ENCODE measurements around the gene NXPH1. TPM values are rescaled to one million over a fixed set of nuclear protein-coding genes. Genes with fewer than 3 reads are reported as not detected.

The NXPH1 gene
- total RNA-seq, 1 donor from 2014 or later = 41.6 TPM

DNA sequence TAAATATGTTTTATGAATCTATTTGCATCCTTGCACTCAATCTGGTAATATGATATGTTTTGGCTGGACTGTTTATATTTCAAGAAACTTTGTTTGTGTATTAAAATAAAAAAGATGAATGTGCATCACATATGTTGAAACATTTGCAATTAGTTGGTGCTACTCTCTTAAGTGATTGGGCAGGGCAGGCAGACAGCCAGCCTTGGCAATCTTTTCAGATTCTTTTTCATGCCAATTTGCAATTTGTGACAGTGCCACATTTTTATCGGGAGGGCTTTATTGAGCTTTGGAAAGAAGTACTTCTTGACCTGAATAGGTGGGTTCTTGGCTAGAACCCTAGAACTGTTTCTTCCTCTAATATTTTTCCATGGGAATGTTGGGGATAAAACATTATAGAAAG is 152.2 kb downstream of the NXPH1 start:
- DNase-seq (ENCODE audit: low spot score in 2 of 2) (no peak), FAIRE-seq (no peak)

DNA sequence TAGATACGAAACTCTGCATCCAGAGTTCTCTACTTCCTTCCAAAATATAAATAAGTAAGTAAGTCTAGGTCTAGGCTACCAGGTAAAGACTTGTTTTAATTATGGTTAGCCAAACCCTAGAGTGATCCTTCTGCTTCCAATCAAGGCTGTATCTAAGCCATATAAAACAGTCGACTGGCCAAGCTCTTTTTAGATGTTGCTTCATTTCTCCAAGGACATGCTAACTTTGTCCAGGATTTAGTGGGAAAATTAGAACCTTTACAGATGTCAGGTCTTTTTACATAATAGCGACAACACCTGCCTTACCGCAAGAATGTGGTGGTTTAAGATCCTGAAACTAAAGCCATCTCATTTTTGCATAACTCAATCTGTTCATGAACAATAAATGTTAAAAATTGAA is 156.8 kb downstream of the NXPH1 start:
- no peak for FAIRE-seq
- DNase-seq (ENCODE audit: low spot score in 2 of 2) = no peak

DNA sequence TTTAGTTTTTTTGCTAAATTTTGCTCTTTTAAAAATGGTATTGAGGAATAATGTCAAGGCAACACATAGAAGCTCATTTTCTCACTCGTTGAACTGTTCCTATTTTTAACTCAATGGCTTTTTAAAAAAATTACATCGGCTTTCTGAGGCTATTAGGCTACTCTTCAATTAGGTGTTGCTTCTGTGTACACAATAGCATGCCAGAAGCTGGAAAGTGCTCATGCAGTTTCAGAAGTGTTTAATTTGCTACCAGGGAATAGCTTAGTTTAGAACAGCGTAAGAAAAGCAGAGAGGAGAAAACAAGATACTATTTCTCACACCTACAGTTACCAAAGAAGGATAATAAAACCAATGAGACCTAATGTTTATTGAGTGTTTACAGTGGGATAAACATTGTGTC is 157.4 kb downstream of the NXPH1 start:
- DNase-seq (ENCODE audit: low spot score in 2 of 2) (no peak), FAIRE-seq (no peak)

DNA sequence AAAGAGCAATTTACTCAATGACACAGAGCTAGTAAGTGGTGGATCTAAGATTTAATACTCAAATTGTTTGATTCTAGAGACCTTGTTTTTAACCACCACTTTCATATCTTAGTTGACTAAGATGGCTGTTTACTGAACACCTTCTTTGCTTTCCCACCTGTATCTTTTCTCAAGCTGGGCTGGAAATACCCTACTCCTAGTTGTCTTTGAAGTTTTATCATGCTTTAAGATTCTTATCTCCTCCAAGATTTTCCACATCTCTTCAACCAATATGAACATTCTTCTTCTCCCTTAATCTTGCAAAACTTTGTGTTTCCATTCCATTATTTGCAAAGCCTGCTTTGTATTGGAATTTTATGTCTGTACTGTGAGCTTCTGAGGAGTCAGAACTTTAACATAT is 157.9 kb downstream of the NXPH1 start:
- DNase-seq (ENCODE audit: low spot score in 2 of 2) (no peak), FAIRE-seq (no peak)

DNA sequence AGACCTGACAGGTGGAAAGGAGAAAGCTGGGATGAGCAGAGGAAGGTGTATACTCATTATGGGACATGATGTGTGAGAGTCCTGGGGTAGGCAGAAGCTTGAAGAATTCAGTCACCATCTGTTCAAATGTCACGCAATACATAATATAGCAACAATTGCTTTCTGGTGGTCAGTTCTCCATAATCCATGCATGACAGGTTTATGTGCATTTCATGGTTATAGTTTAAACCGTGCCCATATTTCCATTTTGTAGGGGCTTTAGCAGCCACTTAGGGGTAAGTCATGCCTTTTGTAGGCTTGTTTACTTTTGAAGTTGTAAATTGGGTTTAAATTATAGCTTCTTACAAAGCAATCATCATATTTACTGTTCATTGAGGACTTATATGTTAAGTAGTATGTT is 158.8 kb downstream of the NXPH1 start:
- FAIRE-seq (no peak), DNase-seq (ENCODE audit: low spot score in 2 of 2) (no peak)

DNA sequence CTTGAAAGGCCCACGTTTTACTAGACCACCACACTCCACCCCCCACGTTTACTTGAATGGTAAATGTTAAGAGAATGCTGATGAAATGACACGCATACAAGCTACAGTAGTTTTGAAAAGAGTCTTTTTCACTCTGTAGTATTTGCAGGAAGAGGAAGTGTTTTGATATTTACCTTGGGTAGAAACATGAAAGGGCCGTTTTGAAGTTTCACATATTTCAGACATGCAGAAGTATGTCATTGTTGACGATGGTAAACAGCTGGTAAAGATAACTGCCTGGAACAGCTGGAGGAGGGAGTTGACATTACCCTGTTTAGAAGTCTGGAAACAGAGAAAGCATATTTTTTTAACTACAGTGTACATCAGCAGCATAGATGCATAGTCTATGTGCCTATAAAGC is 160.7 kb downstream of the NXPH1 start:
- no peak for FAIRE-seq
- DNase-seq (ENCODE audit: low spot score in 2 of 2) = no peak

DNA sequence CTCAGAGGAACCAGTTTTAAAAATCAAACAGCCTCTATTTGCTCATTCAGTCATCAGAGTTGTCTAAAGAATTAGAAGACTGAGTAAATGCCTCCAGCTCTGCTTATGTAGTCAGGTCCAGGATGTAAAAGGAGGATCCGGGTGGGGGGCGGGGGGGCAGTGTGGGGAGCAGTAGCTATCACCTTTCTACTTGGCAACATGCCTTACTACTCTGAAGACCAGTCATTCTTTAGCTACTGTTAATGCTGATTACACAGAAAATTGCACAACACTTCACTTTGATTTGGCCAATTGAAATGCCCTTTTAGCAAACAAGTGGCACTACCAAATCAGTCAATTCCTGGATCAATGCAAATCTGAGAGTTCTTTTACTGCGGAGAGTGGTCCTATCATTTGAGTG is 164.2 kb downstream of the NXPH1 start:
- no peak for DNase-seq (ENCODE audit: low spot score in 2 of 2)
- FAIRE-seq = no peak

DNA sequence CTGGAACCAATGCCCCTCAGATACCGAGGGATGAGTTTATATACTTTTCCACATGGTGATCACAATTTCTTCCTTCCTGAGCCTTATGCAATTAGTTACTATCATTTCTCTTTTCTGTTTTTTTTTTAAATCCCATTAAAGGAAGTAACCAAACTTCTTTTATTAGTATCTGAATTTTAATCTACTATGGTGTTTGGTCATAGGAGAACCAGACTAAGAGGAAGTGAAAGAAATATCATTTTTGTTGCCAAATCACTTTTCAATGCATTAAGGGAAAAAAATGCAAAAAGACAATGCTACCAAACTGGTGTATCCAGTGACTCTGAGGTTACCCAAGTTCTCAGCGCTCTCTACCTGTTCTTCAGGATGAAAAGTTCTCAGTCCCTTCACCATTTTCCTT is 167.7 kb downstream of the NXPH1 start:
- DNase-seq (ENCODE audit: low spot score in 2 of 2) (no peak), FAIRE-seq (no peak)

DNA sequence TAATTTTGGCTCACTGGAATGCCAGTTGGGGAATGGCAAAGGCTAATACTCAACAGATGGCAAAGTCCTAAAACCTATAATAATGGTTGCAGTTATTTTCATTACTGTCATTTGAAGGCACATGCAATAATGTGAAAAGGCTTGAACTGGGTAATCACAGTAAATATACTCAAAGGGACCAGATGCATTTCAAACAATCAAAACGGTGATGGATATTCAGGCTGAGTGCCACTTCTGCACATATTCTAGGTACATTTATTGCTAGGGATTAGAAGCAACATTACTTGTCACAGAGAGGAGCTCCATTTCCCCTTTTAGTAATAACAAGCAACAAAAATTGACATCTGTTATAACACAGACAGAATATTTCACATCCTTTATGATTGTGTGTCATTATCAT is 171.8 kb downstream of the NXPH1 start:
- DNase-seq (ENCODE audit: low spot score in 2 of 2) (no peak), FAIRE-seq (no peak)

DNA sequence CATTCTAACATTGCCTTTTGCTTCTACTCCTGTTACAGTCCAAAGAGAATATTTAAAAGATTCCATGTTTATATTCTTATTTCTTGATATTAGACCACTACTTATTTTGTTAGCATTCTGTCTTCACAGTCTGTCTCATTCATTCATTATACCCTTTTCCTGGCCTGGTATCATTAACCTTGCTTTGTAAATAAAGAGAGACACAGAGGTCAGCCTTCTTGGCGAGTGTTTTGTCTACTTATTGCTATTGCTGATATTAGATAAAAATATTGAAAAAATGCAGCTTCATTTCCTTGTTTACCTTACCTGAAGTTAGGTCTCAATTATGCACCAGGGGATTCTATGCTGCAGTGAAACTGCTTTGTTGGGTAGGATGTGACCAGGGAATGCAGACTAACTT is 179.2 kb downstream of the NXPH1 start:
- FAIRE-seq (no peak), DNase-seq (ENCODE audit: low spot score in 2 of 2) (no peak)

DNA sequence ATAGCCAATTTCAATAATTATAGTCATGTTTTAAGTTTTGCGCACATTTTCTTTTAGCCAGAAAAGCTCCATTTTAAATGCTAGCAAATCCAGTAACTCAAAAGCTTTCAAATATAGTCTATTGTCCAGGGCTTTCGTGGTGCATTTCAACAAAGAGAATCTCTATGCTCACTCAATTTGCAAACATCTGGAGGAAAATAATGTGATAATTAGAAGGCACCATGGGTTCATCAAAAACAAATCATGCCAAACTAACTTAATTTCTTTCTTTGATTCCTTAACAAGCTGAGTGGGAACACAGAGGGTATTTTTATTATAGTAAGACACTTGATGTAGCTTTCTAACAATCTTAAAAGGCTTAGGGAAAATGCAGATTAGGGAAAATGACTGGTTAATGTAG is 179.8 kb downstream of the NXPH1 start:
- DNase-seq (ENCODE audit: low spot score in 2 of 2) = no peak
- no peak for FAIRE-seq

DNA sequence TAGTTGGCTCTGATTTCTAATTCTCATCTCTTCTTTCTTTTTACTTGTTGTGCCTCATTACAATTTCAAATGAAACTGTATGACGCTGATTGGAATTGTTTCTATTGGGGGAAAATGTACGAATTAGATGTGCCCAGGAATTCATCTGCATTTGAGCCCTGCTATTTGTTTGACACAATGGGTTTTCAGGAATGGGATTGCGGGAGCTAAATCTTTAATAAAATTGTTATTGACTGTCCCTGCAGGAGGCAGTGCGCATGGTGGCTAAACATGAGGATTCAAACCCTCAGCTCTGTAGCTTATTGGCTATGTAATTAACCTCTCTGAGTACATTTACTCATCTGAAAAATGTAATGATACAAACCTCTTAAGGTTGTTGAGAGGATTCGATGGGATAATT is 181.6 kb downstream of the NXPH1 start:
- DNase-seq (ENCODE audit: low spot score in 2 of 2) (no peak), FAIRE-seq (no peak)

DNA sequence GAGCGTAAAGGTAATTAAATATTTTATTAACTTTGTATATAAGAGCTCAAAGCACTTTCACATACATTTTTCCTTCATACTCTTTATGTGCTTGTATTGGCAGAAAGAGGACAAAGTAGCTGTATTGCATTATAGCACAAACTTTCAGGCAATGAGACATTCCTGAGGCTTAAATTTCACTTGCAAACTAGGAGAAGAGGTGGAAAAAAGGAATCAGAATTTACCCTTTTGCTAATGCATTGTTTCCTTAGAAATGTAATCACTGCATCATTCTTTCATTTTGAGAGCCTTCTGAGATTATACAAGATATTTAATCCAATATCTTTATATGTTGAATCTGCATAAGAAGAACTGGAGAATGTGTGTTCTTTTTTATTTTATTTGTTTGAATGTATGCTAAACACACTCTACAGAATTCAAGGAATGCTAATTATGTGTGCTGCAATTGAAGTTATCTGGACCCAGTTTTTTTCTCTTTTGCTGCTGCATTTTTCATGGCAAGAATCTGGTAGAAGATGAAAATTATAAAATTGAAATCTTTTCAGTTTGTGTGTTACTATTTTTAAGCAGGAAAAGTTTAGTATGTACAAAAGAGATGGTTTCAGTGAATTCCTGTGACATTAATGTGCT is 185.1 kb downstream of the NXPH1 start:
- no peak for FAIRE-seq
- no peak for DNase-seq (ENCODE audit: low spot score in 2 of 2)

DNA sequence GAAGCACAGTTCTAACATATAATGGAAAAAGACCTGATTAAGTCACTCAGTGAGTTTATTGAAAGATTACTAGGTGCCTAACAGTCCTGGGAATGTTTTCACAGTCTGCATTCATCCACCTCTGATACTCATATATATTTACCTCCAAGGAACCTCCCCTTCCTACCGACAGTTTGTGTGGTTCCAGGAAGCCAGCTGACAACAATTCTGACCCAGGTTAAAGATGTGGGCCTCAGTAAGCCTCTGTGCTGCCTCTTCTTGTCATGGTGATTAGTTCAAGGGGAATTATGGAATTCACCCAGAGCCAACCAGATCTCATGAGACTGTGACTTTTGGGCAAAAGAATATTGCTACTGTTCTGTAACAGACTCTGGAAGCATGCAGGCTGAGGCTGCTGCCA is 186.8 kb downstream of the NXPH1 start:
- DNase-seq (ENCODE audit: low spot score in 2 of 2) (no peak), FAIRE-seq (no peak)

DNA sequence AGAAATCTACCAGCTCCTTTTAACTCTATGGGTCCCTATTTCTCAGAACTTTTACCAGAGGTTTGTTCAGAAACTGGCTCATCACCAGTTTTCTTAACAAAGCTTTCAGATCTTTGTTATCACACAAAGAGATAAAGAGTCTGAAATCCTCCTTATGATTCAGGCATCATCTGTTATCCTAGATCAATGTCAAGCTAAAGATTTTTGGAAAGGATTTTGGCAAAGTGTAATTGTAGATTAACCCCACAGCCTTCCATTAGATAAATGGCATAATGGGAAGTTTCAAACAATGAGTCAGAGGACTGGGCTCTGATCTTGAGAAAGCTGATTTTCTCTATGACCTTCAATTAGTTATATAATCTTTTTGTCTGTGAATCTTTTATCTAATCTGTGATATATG is 192.2 kb downstream of the NXPH1 start:
- FAIRE-seq (no peak), DNase-seq (ENCODE audit: low spot score in 2 of 2) (no peak)

DNA sequence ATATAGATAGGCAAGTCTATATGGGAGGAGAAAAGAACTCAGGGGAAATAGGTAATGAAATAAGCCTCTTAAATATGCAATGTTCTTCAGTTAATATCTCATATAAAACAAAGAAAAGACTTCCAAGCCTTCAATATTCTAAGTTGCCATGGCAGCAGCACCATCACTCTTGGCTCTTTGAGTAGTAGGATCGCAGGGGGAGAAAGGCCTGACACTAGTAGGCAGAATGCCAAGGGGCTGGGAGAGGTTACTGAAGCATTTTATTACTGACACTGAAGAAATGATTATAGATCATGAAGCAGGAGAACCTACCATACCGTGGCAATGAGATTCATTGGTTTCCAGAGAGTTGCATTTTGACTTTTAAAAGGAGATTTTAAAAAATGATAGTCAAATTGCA is 193.9 kb downstream of the NXPH1 start:
- no peak for FAIRE-seq
- no peak for DNase-seq (ENCODE audit: low spot score in 2 of 2)

DNA sequence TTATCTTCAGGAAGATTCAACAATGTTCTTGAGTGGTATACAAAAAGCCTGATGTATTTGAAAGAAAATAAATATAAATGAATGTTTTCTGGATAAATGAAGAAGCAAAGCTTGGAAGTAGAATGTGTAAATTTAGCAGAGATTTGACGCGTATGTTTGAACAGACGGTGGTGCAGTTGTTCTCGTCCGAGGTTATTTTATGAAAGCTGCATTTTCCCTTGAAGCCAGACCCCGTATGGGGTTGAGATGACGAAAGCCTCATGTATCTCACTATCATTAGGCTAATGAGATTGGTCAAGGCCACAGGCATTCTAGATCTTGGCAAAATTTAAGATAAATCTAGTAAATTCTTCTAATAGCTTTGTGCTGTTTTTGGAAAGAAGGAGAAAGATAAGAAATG is 195.2 kb downstream of the NXPH1 start:
- no peak for DNase-seq (ENCODE audit: low spot score in 2 of 2)
- FAIRE-seq = no peak

DNA sequence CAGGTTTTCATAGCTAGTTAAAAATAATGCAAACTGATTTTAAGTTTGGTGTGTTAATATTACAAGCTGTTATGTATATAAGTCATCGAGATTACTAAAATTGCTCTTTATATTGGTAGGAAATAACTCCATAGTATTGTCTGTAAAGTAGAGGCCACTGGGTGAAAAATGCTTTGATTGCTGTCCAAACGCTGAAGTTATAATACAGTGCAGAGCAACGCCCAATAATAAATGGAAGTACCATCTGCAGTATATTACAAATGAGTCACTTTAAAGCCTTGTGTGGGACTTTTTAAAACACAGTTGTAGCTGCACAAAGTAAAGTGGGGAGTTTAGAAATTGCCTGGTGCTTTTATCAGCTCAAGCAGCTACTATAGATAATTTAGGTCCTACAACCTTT is 196.1 kb downstream of the NXPH1 start:
- DNase-seq (ENCODE audit: low spot score in 2 of 2) (no peak), FAIRE-seq (no peak)

DNA sequence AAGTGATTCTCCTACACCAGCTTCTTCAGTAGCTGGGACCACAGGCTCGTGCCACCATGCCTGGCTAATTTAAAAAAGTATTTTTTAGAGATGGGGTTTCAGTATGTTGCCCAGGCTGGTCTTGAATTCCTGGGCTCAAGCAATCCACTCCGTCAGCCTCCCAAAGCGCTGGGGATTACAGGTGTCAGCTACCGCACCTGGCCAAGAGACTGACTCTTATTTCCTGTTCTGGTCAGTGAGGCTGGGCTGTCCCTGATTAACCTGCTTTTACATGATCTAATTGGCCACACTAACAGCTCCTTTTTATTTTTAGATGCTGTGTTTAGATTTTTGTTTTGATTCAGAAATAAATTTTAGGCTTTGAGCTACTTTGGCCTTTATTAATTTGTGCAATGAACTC is 203.9 kb downstream of the NXPH1 start:
- FAIRE-seq (no peak), DNase-seq (ENCODE audit: low spot score in 2 of 2) (no peak)

DNA sequence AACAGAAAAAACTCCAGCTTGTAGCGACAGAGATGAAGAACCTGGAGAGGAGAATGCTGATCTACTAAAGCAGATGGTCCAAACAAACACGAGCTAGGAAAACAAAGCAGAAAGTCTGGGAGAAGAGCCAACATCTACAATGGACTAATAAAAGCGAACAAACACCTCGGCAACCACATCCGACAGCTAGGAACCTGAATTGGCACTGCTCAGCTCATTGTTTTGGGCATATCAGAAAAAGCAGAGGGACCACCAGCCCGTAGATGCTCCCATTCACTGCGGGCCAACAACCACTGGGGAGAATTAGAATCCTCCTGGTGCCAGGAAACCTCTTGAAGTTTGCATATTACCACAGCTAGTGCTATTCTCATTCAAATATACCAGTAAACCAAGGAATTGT is 204.7 kb downstream of the NXPH1 start:
- DNase-seq (ENCODE audit: low spot score in 2 of 2) (peak in 1 of 2 donors; percentile 1), FAIRE-seq (no peak)

DNA sequence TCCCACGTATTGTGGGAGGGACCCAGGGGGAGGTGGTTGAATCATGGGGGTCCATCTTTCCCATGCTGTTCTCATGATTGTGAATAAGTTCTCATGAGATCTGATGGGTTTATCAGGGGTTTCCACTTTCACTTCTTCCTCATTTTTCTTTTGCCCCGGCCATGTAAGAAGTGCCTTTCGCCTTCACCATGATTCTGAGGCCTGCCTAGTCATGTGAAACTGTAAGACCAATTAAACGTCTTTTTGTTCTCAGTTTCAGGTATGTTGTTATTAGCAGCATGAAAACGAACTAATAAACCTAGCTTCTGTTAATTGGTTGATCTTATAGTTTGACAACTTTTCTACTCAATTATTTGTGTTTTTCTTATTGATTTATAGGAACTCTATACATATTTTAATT is 206.3 kb downstream of the NXPH1 start:
- FAIRE-seq (no peak), DNase-seq (ENCODE audit: low spot score in 2 of 2) (no peak)

DNA sequence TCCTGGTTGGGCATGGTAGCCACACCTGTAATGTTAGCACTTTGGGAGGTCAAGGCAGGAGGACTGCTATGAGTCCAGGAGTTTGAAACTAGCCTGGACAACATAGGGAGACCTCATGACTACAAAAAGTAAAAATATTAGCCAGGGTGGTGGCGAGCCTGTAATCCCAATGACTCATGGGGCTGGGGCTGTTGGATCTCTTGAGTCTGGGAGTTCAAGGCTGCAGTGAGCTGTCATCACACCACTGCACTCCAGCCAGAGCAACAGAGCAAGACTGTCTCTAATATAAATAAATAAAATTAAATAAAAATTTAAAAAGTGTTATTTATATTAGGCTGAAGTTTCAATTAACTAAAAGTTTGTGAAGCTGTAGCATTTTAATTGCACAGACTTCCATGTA is 207.3 kb downstream of the NXPH1 start:
- FAIRE-seq = no peak
- no peak for DNase-seq (ENCODE audit: low spot score in 2 of 2)
